Measurements from ENCODE around the gene DMAC2. TPM values are rescaled to one million over a fixed set of nuclear protein-coding genes. Genes with fewer than 3 reads are reported as not detected.

The DMAC2 gene
- total and polyA plus RNA-seq, 2 experiments from 2014 or later: 77.2 to 86.5 TPM

- Histone ChIP-seq H3K4me3 (peak overlapping the region; percentile 80), H3K36me3 (ENCODE audit: insufficient read depth) (no peaks in the 10 kb centered on the region), H3K9me2 (ENCODE audit: insufficient read depth) (no peaks in the 10 kb centered on the region), H3K27ac (ENCODE audit: low read depth) (peak overlapping the region; percentile 68), H3F3A (replicated peaks; ENCODE audit: low read depth) (no peaks in the 10 kb centered on the region), H2AFZ (peak overlapping the region; percentile 35; the same call in 1 of the 2 replicates), H4K20me1 (replicated peaks; ENCODE audit: insufficient read depth) (peaks cover 3% of the 10 kb centered on the region), H3K79me2 (replicated peaks; ENCODE audit: insufficient read depth) (peaks cover 35% of the 10 kb centered on the region), H3K4me1 (ENCODE audit: insufficient read depth) (peaks cover 12% of the 10 kb centered on the region; the same call in 1 of the 2 replicates), H3K27me3 (ENCODE audit: insufficient read depth) (no peaks in the 10 kb centered on the region), H3K4me2 (peak overlapping the region; percentile 83)
- peaks cover 19% of the 10 kb centered on the region for H3K4me1 Mint-ChIP-seq
- ATAC-seq (no peak), DNase-seq (ENCODE audit: low spot score) (no peak)
- H3K27me3 Mint-ChIP-seq (ENCODE audit: insufficient read depth, low read depth, poor library complexity): peaks cover 6% of the 10 kb centered on the region
- no peak for TF ChIP-seq EZH2phosphoT487 (IDR thresholded peaks at IDR 0.05; ENCODE audit: unreplicated experiment)
- TF ChIP-seq REST (IDR thresholded peaks at IDR 0.05; ENCODE audit: unreplicated experiment): no peak
- TF ChIP-seq ZNF331 (CRISPR knock-in tag; IDR thresholded peaks at IDR 0.05; ENCODE audit: low read depth): no peak
- no peaks in the 10 kb centered on the region for H3K9me3 Mint-ChIP-seq
- peaks cover 9% of the 10 kb centered on the region for H3K36me3 Mint-ChIP-seq (ENCODE audit: low read depth)
- H3K27ac Mint-ChIP-seq: peak overlapping the region; percentile 100
- peak overlapping the region; percentile 98 for H3K4me3 Mint-ChIP-seq
These were observed 41.7 kb downstream of the DMAC2 start for GRCh38 chr19:41398050-41398418.

GRCh38 chr19:41397086-41398049 lies 42.3 kb downstream of the DMAC2 start, which contains the start of the genes BCKDHA and EXOSC5:
BCKDHA (plus strand) TSS chr19:41397818; CDS start chr19:41397828, 10 bp downstream.
EXOSC5 (minus strand) TSS chr19:41397359; CDS start chr19:41397328, 31 bp downstream.
- peak within 1 kb of the TSS; percentile 35; the same call in 1 of the 2 replicates for H2AFZ ChIP-seq
- H4K20me1 ChIP-seq (replicated peaks; ENCODE audit: insufficient read depth): peaks cover 7% of the 10 kb centered on the region
- H3K27me3 Mint-ChIP-seq (ENCODE audit: insufficient read depth, low read depth, poor library complexity): peaks cover 6% of the 10 kb centered on the region
- peaks cover 12% of the 10 kb centered on the region; the same call in 1 of the 2 replicates for H3K4me1 ChIP-seq (ENCODE audit: insufficient read depth)
- ATAC-seq (peak; percentile 98), DNase-seq (ENCODE audit: low spot score) (peak; percentile 100)
- H3K36me3 ChIP-seq (ENCODE audit: insufficient read depth): no peaks in the 10 kb centered on the region
- peak within 1 kb of the TSS; percentile 98 for H3K4me3 Mint-ChIP-seq
- no peaks in the 10 kb centered on the region for H3K9me2 ChIP-seq (ENCODE audit: insufficient read depth)
- peak within 1 kb of the TSS; percentile 68 for H3K27ac ChIP-seq (ENCODE audit: low read depth)
- peaks cover 35% of the 10 kb centered on the region for H3K79me2 ChIP-seq (replicated peaks; ENCODE audit: insufficient read depth)
- peaks cover 9% of the 10 kb centered on the region for H3K36me3 Mint-ChIP-seq (ENCODE audit: low read depth)
- peak within 1 kb of the TSS; percentile 100 for H3K27ac Mint-ChIP-seq
- H3K4me2 ChIP-seq: peak within 1 kb of the TSS; percentile 83
- peak; percentile 60 for TF ChIP-seq POLR2AphosphoS5 (IDR thresholded peaks at IDR 0.05; ENCODE audit: low read depth)
- no peak for TF ChIP-seq ETS1 (IDR thresholded peaks at IDR 0.05)
- peak; percentile 73 for TF ChIP-seq CREB1 (CRISPR knock-in tag; IDR thresholded peaks at IDR 0.05; ENCODE audit: low read depth)
- H3K27me3 ChIP-seq (ENCODE audit: insufficient read depth): no peaks in the 10 kb centered on the region
- H3K4me3 ChIP-seq: peak within 1 kb of the TSS; percentile 80
- no peaks in the 10 kb centered on the region for H3K9me3 Mint-ChIP-seq
- H3K4me1 Mint-ChIP-seq: peaks cover 19% of the 10 kb centered on the region
- H3F3A ChIP-seq (replicated peaks; ENCODE audit: low read depth): no peaks in the 10 kb centered on the region
